HepG2 (cell line): ENCODE measurements around the gene CDX1. TPM values are rescaled to one million over a fixed set of nuclear protein-coding genes. Genes with fewer than 3 reads are reported as not detected.

ENCODE experiments used
- CCAR2 ChIP-seq: fragments of 200-400 bp; formaldehyde crosslinking; optimal IDR thresholded peaks from 2 replicates; pipeline ENCODE3; 2018; ENCODE audit warnings: low read depth, mild to moderate bottlenecking, low read length, moderate library complexity
- FOXJ3 ChIP-seq: sonication (generic); formaldehyde crosslinking; IDR thresholded peaks from 2 replicates; pipeline ENCODE4 v1.4.0; 2020; ENCODE audit warnings: missing genetic modification reagents, mild to moderate bottlenecking, borderline replicate concordance
- HHEX ChIP-seq: IDR thresholded peaks from 2 replicates; pipeline ENCODE4 v1.6.1; 2016; ENCODE audit warnings: control low read depth
- MTF1 ChIP-seq: sonication (generic); formaldehyde crosslinking; IDR thresholded peaks from 2 replicates; pipeline ENCODE4 v1.5.0; 2020; ENCODE audit warnings: missing genetic modification reagents
- NFYB ChIP-seq: sonication (generic); formaldehyde crosslinking; IDR thresholded peaks from 2 replicates; pipeline ENCODE4 v1.4.0; 2020; ENCODE audit warnings: missing genetic modification reagents
- RARA ChIP-seq: IDR thresholded peaks from 2 replicates; pipeline ENCODE4 v1.6.1; 2016; ENCODE audit warnings: missing genetic modification reagents, missing compliant biosample characterization
- RFX1 ChIP-seq: fragments of 450-650 bp; IDR thresholded peaks from 2 replicates; pipeline ENCODE4 v1.6.1; 2017
- SYNCRIP ChIP-seq: fragments of 200-400 bp; formaldehyde crosslinking; IDR thresholded peaks from 2 replicates; pipeline ENCODE4 v1.6.1; 2018; ENCODE audit warnings: mild to moderate bottlenecking, low read depth, low read length; ENCODE audit not compliant: insufficient read depth
- ZBTB14 ChIP-seq: sonication (generic); formaldehyde crosslinking; IDR thresholded peaks from 2 replicates; pipeline ENCODE4 v1.4.0; 2020; ENCODE audit warnings: missing genetic modification reagents
- ZBTB3 ChIP-seq: sonication (generic); formaldehyde crosslinking; IDR thresholded peaks from 2 replicates; pipeline ENCODE4 v1.4.0; 2020; ENCODE audit warnings: low read depth, mild to moderate bottlenecking, moderate library complexity, missing genetic modification reagents, borderline replicate concordance
- ZFP36 ChIP-seq: fragments of 150-350 bp; IDR thresholded peaks from 2 replicates; pipeline ENCODE4 v1.6.1; 2018; ENCODE audit warnings: borderline replicate concordance, low read length, low read depth; ENCODE audit not compliant: partially characterized antibody
- ZFP82 ChIP-seq: sonication (generic); formaldehyde crosslinking; IDR thresholded peaks from 2 replicates; pipeline ENCODE4 v1.5.1; 2020; ENCODE audit warnings: mild to moderate bottlenecking, missing genetic modification reagents, borderline replicate concordance
- ZNF10 ChIP-seq: sonication (generic); formaldehyde crosslinking; IDR thresholded peaks from 2 replicates; pipeline ENCODE4 v1.4.0; 2020; ENCODE audit warnings: mild to moderate bottlenecking, low read depth, missing genetic modification reagents, borderline replicate concordance
- ZNF431 ChIP-seq: sonication (generic); formaldehyde crosslinking; IDR thresholded peaks from 2 replicates; pipeline ENCODE4 v1.9.0; 2022; ENCODE audit warnings: missing genetic modification reagents, low read depth, mild to moderate bottlenecking, borderline replicate concordance
- ZNF570 ChIP-seq: sonication (generic); formaldehyde crosslinking; IDR thresholded peaks from 2 replicates; pipeline ENCODE4 v1.4.0; 2020; ENCODE audit warnings: mild to moderate bottlenecking, missing genetic modification reagents, borderline replicate concordance
- ZNF619 ChIP-seq: sonication (generic); formaldehyde crosslinking; IDR thresholded peaks from 2 replicates; pipeline ENCODE4 v1.4.0; 2020; ENCODE audit warnings: mild to moderate bottlenecking, missing genetic modification reagents
- ZNF703 ChIP-seq: sonication (generic); formaldehyde crosslinking; IDR thresholded peaks from 2 replicates; pipeline ENCODE4 v1.5.1; 2020; ENCODE audit warnings: missing genetic modification reagents, mild to moderate bottlenecking, moderate library complexity, borderline replicate concordance
- ZNF792 ChIP-seq: IDR thresholded peaks from 2 replicates; pipeline ENCODE4 v1.6.1; 2016
- polyA plus RNA-seq, 8 experiments: library from polyadenylated mRNA; depleted of rRNA in 3 of 8; stranded (reverse) in 7 of 8; unstranded in 1 of 8; fragments of >200 nt; fragmentation: Illumina TruSeq in 4 of 8; extraction: Trizol in 4 of 8; gene quantifications; 2 replicates each; pipeline versions ENCODE4 v1.2.1 to v1.2.3, GENCODE V29; 2011 to 2016; ENCODE audit warnings: low read depth in 4 of 8, missing spikeins in 1 of 8, mixed read lengths in 1 of 8; ENCODE audit not compliant: insufficient read depth in 1 of 8
- total RNA-seq, 5 experiments: library from RNA; depleted of rRNA; stranded (reverse); fragments of >200 nt; fragmentation: Illumina TruSeq; extraction: Trizol; gene quantifications; 2 replicates each; pipeline ENCODE4 v1.2.3, GENCODE V29; 2016; ENCODE audit warnings: low read depth in 1 of 5
- TF ChIP-seq, protein P1 (sequence below): fragments of 450-650 bp; IDR thresholded peaks from 2 replicates; pipeline ENCODE4 v1.6.1; 2017
- TF ChIP-seq, protein P2 (sequence below): sonication (generic); formaldehyde crosslinking; IDR thresholded peaks from 2 replicates; pipeline ENCODE4 v1.4.0; 2020; ENCODE audit warnings: mild to moderate bottlenecking, missing genetic modification reagents
- TF ChIP-seq, protein P3 (sequence below): sonication (generic); formaldehyde crosslinking; IDR thresholded peaks from 2 replicates; pipeline ENCODE4 v1.4.0; 2020; ENCODE audit warnings: low read depth, mild to moderate bottlenecking, missing genetic modification reagents
- TF ChIP-seq, protein P4 (sequence below): sonication (generic); formaldehyde crosslinking; IDR thresholded peaks from 2 replicates; pipeline ENCODE4 v1.4.0; 2020; ENCODE audit warnings: mild to moderate bottlenecking, missing genetic modification reagents

The CDX1 gene
- total and polyA plus RNA-seq, 2 of the 13 experiments (the other 11 are each of a cell fraction or from before 2014, with no cell fraction given) = not detected

DNA sequence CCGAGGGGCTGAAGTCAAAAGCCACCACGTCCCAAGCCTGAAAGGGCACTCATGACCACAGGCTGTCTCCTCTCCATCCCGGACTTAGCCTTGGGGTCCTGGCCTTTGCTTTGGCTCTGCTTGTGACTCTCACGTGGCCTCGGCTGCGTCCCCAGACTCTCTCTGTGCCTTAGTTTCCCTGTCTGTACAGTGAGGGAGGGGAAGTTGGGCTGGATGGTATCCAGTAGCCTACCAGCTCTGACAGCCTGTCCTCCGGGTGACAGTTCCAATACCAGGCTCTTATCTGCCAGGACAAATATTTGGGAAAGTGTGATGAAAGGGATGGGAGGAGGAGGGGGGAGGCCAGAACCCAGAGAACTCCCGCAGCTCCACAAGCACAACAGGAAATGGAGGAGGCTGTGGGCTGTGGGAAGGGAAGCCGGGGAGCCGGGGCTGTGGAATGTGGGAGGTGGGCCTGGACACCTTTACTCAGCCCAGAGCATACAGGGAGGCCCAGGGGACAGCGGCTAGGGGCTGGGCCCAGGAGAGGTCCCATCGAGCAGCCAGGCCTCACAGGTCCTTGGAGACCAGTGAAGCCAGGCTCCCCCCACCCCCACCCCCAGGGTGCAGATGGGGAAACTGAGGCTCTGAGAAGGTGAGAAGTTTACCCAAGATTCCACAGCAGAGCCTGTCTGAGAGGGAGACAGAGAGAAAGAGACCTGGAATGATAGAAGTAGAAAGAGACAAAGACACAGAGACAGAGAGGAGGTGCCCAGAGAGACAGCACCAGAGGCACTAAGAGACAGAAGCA, 29.2 kb upstream of the CDX1 start (continued):
- no peak for TF ChIP-seq CCAR2
- no peak for TF ChIP-seq ZFP82 (CRISPR knock-in tag)
- TF ChIP-seq ZBTB14 = no peak
- TF ChIP-seq MTF1 (CRISPR knock-in tag) = no peak
- TF ChIP-seq ZNF703 (CRISPR knock-in tag) = no peak; the same call in 1 of the 2 replicates
- TF ChIP-seq NFYB (CRISPR knock-in tag) = no peak
- TF ChIP-seq, protein P1, sequence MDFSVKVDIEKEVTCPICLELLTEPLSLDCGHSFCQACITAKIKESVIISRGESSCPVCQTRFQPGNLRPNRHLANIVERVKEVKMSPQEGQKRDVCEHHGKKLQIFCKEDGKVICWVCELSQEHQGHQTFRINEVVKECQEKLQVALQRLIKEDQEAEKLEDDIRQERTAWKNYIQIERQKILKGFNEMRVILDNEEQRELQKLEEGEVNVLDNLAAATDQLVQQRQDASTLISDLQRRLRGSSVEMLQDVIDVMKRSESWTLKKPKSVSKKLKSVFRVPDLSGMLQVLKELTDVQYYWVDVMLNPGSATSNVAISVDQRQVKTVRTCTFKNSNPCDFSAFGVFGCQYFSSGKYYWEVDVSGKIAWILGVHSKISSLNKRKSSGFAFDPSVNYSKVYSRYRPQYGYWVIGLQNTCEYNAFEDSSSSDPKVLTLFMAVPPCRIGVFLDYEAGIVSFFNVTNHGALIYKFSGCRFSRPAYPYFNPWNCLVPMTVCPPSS = no peak
- TF ChIP-seq ZNF570 (CRISPR knock-in tag) = no peak
- peak; percentile 60; the same call in 1 of the 2 replicates for TF ChIP-seq ZBTB3 (CRISPR knock-in tag)
- TF ChIP-seq FOXJ3 (CRISPR knock-in tag) = peak; percentile 63; the same call in 1 of the 2 replicates
- TF ChIP-seq ZNF792 (CRISPR knock-in tag) = peak; percentile 97
- no peak for TF ChIP-seq RFX1
- peak; percentile 93; the same call in 1 of the 2 replicates for TF ChIP-seq ZNF431 (CRISPR knock-in tag)
- TF ChIP-seq, protein P2, sequence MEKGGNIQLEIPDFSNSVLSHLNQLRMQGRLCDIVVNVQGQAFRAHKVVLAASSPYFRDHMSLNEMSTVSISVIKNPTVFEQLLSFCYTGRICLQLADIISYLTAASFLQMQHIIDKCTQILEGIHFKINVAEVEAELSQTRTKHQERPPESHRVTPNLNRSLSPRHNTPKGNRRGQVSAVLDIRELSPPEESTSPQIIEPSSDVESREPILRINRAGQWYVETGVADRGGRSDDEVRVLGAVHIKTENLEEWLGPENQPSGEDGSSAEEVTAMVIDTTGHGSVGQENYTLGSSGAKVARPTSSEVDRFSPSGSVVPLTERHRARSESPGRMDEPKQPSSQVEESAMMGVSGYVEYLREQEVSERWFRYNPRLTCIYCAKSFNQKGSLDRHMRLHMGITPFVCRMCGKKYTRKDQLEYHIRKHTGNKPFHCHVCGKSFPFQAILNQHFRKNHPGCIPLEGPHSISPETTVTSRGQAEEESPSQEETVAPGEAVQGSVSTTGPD (CRISPR knock-in tag) = peak; percentile 24; the same call in 1 of the 2 replicates
- TF ChIP-seq ZNF10 (CRISPR knock-in tag) = no peak
- TF ChIP-seq ZFP36 = no peak
- TF ChIP-seq HHEX (CRISPR knock-in tag) = peak; percentile 61; the same call in 1 of the 2 replicates
- TF ChIP-seq, protein P3, sequence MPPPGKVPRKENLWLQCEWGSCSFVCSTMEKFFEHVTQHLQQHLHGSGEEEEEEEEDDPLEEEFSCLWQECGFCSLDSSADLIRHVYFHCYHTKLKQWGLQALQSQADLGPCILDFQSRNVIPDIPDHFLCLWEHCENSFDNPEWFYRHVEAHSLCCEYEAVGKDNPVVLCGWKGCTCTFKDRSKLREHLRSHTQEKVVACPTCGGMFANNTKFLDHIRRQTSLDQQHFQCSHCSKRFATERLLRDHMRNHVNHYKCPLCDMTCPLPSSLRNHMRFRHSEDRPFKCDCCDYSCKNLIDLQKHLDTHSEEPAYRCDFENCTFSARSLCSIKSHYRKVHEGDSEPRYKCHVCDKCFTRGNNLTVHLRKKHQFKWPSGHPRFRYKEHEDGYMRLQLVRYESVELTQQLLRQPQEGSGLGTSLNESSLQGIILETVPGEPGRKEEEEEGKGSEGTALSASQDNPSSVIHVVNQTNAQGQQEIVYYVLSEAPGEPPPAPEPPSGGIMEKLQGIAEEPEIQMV = no peak
- TF ChIP-seq, protein P4, sequence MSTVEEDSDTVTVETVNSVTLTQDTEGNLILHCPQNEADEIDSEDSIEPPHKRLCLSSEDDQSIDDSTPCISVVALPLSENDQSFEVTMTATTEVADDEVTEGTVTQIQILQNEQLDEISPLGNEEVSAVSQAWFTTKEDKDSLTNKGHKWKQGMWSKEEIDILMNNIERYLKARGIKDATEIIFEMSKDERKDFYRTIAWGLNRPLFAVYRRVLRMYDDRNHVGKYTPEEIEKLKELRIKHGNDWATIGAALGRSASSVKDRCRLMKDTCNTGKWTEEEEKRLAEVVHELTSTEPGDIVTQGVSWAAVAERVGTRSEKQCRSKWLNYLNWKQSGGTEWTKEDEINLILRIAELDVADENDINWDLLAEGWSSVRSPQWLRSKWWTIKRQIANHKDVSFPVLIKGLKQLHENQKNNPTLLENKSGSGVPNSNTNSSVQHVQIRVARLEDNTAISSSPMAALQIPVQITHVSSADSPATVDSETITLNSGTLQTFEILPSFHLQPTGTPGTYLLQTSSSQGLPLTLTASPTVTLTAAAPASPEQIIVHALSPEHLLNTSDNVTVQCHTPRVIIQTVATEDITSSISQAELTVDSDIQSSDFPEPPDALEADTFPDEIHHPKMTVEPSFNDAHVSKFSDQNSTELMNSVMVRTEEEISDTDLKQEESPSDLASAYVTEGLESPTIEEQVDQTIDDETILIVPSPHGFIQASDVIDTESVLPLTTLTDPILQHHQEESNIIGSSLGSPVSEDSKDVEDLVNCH (CRISPR knock-in tag) = 0 out of 2 replicates have a peak, but pooled peaks have one; percentile 61
- TF ChIP-seq SYNCRIP = no peak
- TF ChIP-seq ZNF619 (CRISPR knock-in tag) = no peak
- peak; percentile 79 for TF ChIP-seq RARA (CRISPR knock-in tag)
